Measurements from ENCODE around the gene ARHGAP26.

Gene ARHGAP26

GRCh38 chr5:143119881-143120341 lies 349.7 kb downstream of the ARHGAP26 start:
- no peak overlapping the region for H3K27ac ChIP-seq
- no peak for TF ChIP-seq CTCF (conservative IDR thresholded peaks at IDR 0.05; ENCODE audit: low read depth)
- DNase-seq (ENCODE audit: low spot score), result no peak
- ChIA-PET CTCF (no interaction called here), POLR2A (ENCODE audit: low non-redundant PET) (no interaction called here)

- ChIA-PET POLR2A (ENCODE audit: low non-redundant PET) (no interaction called here), CTCF (no interaction called here)
- no peak for DNase-seq (ENCODE audit: low spot score)
- no peak overlapping the region for H3K27ac ChIP-seq
- TF ChIP-seq CTCF (conservative IDR thresholded peaks at IDR 0.05; ENCODE audit: low read depth), result no peak
These were observed 350.4 kb downstream of the ARHGAP26 start for GRCh38 chr5:143120460-143121134.

GRCh38 chr5:143121135-143121475 lies 350.9 kb downstream of the ARHGAP26 start:
- no peak for DNase-seq (ENCODE audit: low spot score)
- CTCF ChIA-PET, result no interaction called here
- no peak for TF ChIP-seq CTCF (conservative IDR thresholded peaks at IDR 0.05; ENCODE audit: low read depth)
- POLR2A ChIA-PET (ENCODE audit: low non-redundant PET), result no interaction called here
- H3K27ac ChIP-seq, result no peak overlapping the region

GRCh38 chr5:143124593-143124992 lies 354.4 kb downstream of the ARHGAP26 start:
- H3K27ac ChIP-seq, result no peak overlapping the region
- DNase-seq (ENCODE audit: low spot score), result no peak
- no peak for TF ChIP-seq CTCF (conservative IDR thresholded peaks at IDR 0.05; ENCODE audit: low read depth)
- POLR2A ChIA-PET (ENCODE audit: low non-redundant PET), result no interaction called here
- CTCF ChIA-PET, result no interaction called here

GRCh38 chr5:143126174-143127019 lies 356.2 kb downstream of the ARHGAP26 start:
- ChIA-PET CTCF (interaction anchor here (0.5 to 0.8 kb wide), 2 partner anchors 31 to 260 kb away, joined by 3 to 4 read pairs; no protein-coding TSS in a partner anchor), POLR2A (ENCODE audit: low non-redundant PET) (no interaction called here)
- H3K27ac ChIP-seq, result no peak overlapping the region
- DNase-seq (ENCODE audit: low spot score), result no peak
- no peak for TF ChIP-seq CTCF (conservative IDR thresholded peaks at IDR 0.05; ENCODE audit: low read depth)

GRCh38 chr5:143128412-143129071 lies 358.4 kb downstream of the ARHGAP26 start:
- ChIA-PET CTCF (interaction anchor here (1.1 to 1.2 kb wide), 2 partner anchors 11 to 217 kb away, joined by 3 to 5 read pairs; no protein-coding TSS in a partner anchor), POLR2A (ENCODE audit: low non-redundant PET) (no interaction called here)
- no peak for TF ChIP-seq CTCF (conservative IDR thresholded peaks at IDR 0.05; ENCODE audit: low read depth)
- DNase-seq (ENCODE audit: low spot score), result no peak
- H3K27ac ChIP-seq, result no peak overlapping the region
